ENCODE results near the gene LRP2.

Gene LRP2

DNA sequence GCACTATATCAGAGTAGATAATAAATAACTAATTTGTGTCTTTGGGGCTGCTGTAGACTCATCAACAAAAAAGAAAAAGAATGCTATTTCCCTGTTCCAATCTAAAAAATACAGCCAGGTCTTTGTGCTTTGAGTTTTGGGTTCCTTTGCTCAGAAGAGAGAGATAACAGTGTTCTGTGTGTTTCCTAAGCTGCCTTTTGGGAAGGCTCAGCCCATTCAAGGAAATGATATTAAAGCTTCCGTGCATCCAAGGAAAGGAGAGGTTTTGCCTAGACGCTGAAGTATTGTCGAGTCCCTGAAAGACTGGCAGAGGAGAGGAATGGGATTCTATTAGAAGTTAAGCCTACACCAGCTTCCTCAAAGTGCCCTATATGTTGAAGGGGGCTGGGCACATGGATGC lies 25.8 kb upstream of the LRP2 start:
- no peak for DNase-seq (ENCODE audit: low read depth)
- TF ChIP-seq CTCF (conservative IDR thresholded peaks at IDR 0.05; ENCODE audit: low read length), result no peak
- H3K4me3 ChIP-seq (ENCODE audit: low read length), result no peak overlapping the region

- DNase-seq (ENCODE audit: low read depth), result no peak
- TF ChIP-seq CTCF (conservative IDR thresholded peaks at IDR 0.05; ENCODE audit: low read length), result no peak
- H3K4me3 ChIP-seq (ENCODE audit: low read length), result no peak overlapping the region
Observed at GRCh38 chr2:169386722-169387121, 24.4 kb upstream of the LRP2 start.

DNA sequence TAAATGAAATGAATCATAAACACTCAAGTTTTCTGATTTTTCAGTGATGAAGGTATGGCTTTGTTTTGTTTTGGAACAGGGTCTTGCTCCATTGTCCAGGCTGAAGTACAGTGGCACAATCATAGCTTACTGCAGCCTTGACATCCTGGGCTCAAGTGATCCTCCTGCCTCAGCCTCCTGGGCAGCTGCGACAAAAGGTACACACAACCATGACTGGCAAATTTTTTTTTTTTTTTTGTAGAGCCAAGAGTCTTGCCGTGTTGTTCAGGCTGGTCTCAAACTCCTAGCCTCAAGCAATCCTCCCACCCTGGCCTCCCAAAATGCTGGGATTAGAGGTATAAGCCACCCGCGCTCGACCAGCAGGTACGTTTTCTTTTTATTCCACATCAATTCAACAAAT lies 22.5 kb upstream of the LRP2 start:
- TF ChIP-seq CTCF (conservative IDR thresholded peaks at IDR 0.05; ENCODE audit: low read length), result no peak
- no peak for DNase-seq (ENCODE audit: low read depth)
- no peak overlapping the region for H3K4me3 ChIP-seq (ENCODE audit: low read length)

GRCh38 chr2:169372561-169372960 lies 10.2 kb upstream of the LRP2 start:
- TF ChIP-seq CTCF (conservative IDR thresholded peaks at IDR 0.05; ENCODE audit: low read length), result no peak

GRCh38 chr2:169366066-169366465 lies 3.7 kb upstream of the LRP2 start:
- no peak for TF ChIP-seq CTCF (conservative IDR thresholded peaks at IDR 0.05; ENCODE audit: low read length)
- no peak overlapping the region for H3K4me3 ChIP-seq (ENCODE audit: low read length)
- DNase-seq (ENCODE audit: low read depth), result no peak

More at GRCh38 chr2:169372561-169372960, 10.2 kb upstream of the LRP2 start:
- H3K4me3 ChIP-seq (ENCODE audit: low read length), result no peak overlapping the region
- no peak for DNase-seq (ENCODE audit: low read depth)

DNA sequence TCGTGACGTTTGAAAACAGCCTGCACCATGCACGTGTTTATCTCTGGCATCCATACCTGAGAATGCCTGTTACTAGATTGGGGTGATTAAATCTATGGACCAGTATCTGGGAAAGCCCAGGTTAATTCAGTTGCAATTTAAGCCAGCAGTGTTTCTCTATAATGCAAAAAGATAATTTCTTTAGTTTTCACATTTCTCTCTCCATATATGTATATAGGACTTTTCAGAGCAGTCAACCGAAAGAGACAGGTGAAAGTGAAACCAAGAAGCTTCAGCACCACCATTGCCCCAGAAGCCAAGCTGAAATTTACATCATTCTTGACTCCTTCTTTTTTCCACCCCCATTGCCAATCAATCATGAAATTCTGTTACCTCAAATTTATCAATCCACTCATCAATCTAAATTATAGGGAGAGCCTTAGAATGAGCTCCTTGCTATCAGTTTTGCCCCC lies 2.7 kb upstream of the LRP2 start:
- no peak for DNase-seq (ENCODE audit: low read depth)
- TF ChIP-seq CTCF (conservative IDR thresholded peaks at IDR 0.05; ENCODE audit: low read length), result no peak
- H3K4me3 ChIP-seq (ENCODE audit: low read length), result peak overlapping the region; percentile 52

DNA sequence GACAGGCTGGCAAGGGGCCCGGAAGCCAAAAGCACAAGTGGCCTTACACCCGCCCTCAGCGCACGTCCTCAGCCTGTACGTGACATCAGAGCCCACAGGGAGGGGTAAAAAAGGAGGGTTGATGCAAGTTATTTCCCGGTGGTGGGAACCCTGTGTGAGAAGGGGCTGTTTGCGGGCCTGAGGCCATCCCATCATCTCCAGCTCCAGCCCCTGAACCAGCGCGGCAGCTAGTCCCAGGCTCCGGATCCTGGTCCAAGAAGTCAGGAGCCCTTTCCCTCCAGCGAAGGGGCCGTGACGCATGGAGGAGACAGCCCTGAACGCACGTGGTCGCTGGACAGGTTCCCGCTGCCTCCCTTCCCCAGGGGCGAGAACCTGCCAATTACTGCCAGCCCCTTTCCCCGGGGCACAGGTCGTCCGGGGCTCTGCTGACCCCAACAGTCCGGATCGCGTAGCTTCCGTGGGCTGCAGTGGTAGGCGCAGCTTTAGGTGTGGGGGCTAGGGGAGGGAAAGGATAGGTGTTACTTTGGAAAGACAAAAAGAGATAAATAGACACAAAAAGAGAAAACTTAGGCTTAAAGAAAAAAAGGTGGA lies 1.3 kb upstream of the LRP2 start:
- no peak for DNase-seq (ENCODE audit: low read depth)
- peak overlapping the region; percentile 52 for H3K4me3 ChIP-seq (ENCODE audit: low read length)
- TF ChIP-seq CTCF (conservative IDR thresholded peaks at IDR 0.05; ENCODE audit: low read length), result no peak

Measured in AG10803 (cell line).